Effector memory CD8-positive, alpha-beta T cell (primary cell): ENCODE measurements around the gene XYLT1.

Source experiments
- ATAC-seq: fragments of 150-1000 bp; cut with Tn5 transposase; replicated peaks from 2 replicates; pipeline ENCODE4 v1.10.0; 2021; ENCODE audit warnings: mild to moderate bottlenecking, moderate library complexity
- DNase-seq, 3 experiments: peaks; one replicate each; pipeline ENCODE4 v3.0.0; 2021
- H3K27ac Mint-ChIP-seq, 2 donors: one replicate each; pipeline ENCODE4 v1.8.0; 2022; ENCODE audit warnings: mild to moderate bottlenecking in 2 of 2, mixed read lengths in 2 of 2, moderate library complexity in 2 of 2
- H3K27me3 Mint-ChIP-seq, 2 donors: one replicate each; pipeline ENCODE4 v1.8.0; 2022; ENCODE audit warnings: mixed read lengths in 2 of 2
- H3K36me3 Mint-ChIP-seq: one replicate; pipeline ENCODE4 v1.8.0; 2022; ENCODE audit warnings: mild to moderate bottlenecking, moderate library complexity, mixed read lengths; ENCODE audit not compliant: insufficient read depth
- H3K4me1 Mint-ChIP-seq, 2 donors: one replicate each; pipeline ENCODE4 v1.8.0; 2022; ENCODE audit warnings: low read depth in 2 of 2, mixed read lengths in 2 of 2
- H3K4me3 Mint-ChIP-seq, 2 donors: one replicate each; pipeline ENCODE4 v1.8.0; 2022; ENCODE audit warnings: mild to moderate bottlenecking in 2 of 2, mixed read lengths in 2 of 2, moderate library complexity in 2 of 2
- H3K9me3 Mint-ChIP-seq, 2 donors: one replicate each; pipeline ENCODE4 v1.8.0; 2022; ENCODE audit warnings: mixed read lengths in 2 of 2

The XYLT1 gene

GRCh38 chr16:17327664-17328335 is 143.0 kb downstream of the XYLT1 start:
- H3K27ac Mint-ChIP-seq = no peak overlapping the region
- no peak overlapping the region for H3K4me3 Mint-ChIP-seq
- no peak for ATAC-seq
- H3K27me3 Mint-ChIP-seq = no peaks in the 10 kb centered on the region
- no peaks in the 10 kb centered on the region for H3K9me3 Mint-ChIP-seq
- H3K4me1 Mint-ChIP-seq = peaks cover 13 to 28% of the 10 kb centered on the region in 2 donors
- H3K36me3 Mint-ChIP-seq = no peaks in the 10 kb centered on the region
- no peak for DNase-seq

GRCh38 chr16:17325476-17326143 is 145.2 kb downstream of the XYLT1 start:
- no peaks in the 10 kb centered on the region for H3K27me3 Mint-ChIP-seq
- no peak overlapping the region for H3K4me3 Mint-ChIP-seq
- peaks cover 17 to 33% of the 10 kb centered on the region in 2 donors for H3K4me1 Mint-ChIP-seq
- no peaks in the 10 kb centered on the region for H3K36me3 Mint-ChIP-seq
- DNase-seq = no peak
- peak overlapping the region in 1 of 2 donors; percentile 71 for H3K27ac Mint-ChIP-seq
- no peak for ATAC-seq
- no peaks in the 10 kb centered on the region for H3K9me3 Mint-ChIP-seq

GRCh38 chr16:17324451-17324850 is 146.3 kb downstream of the XYLT1 start:
- Mint-ChIP-seq H3K9me3 (no peaks in the 10 kb centered on the region), H3K4me1 (peaks cover 16 to 31% of the 10 kb centered on the region in 2 donors), H3K27ac (no peak overlapping the region), H3K27me3 (no peaks in the 10 kb centered on the region), H3K4me3 (no peak overlapping the region), H3K36me3 (no peaks in the 10 kb centered on the region)
- DNase-seq (no peak), ATAC-seq (no peak)

GRCh38 chr16:17323171-17323570 is 147.6 kb downstream of the XYLT1 start:
- Mint-ChIP-seq H3K27me3 (no peaks in the 10 kb centered on the region), H3K27ac (peak overlapping the region in 1 of 2 donors; percentile 38), H3K4me1 (peaks cover 9 to 33% of the 10 kb centered on the region in 2 donors), H3K4me3 (no peak overlapping the region), H3K36me3 (no peaks in the 10 kb centered on the region), H3K9me3 (no peaks in the 10 kb centered on the region)
- DNase-seq (no peak), ATAC-seq (no peak)

GRCh38 chr16:17321824-17322223 is 148.9 kb downstream of the XYLT1 start:
- Mint-ChIP-seq H3K27me3 (no peaks in the 10 kb centered on the region), H3K9me3 (no peaks in the 10 kb centered on the region), H3K27ac (no peak overlapping the region), H3K4me3 (no peak overlapping the region), H3K36me3 (no peaks in the 10 kb centered on the region), H3K4me1 (peaks cover 13 to 34% of the 10 kb centered on the region in 2 donors)
- DNase-seq = no peak
- no peak for ATAC-seq

- no peak overlapping the region for H3K4me3 Mint-ChIP-seq
- H3K36me3 Mint-ChIP-seq = no peaks in the 10 kb centered on the region
- DNase-seq (no peak), ATAC-seq (no peak)
- H3K9me3 Mint-ChIP-seq = no peaks in the 10 kb centered on the region
- no peak overlapping the region for H3K27ac Mint-ChIP-seq
- H3K27me3 Mint-ChIP-seq = no peaks in the 10 kb centered on the region
- peaks cover 13 to 33% of the 10 kb centered on the region in 2 donors for H3K4me1 Mint-ChIP-seq
These were observed 150.8 kb downstream of the XYLT1 start for GRCh38 chr16:17320009-17320408.

GRCh38 chr16:17318238-17318637 is 152.5 kb downstream of the XYLT1 start:
- Mint-ChIP-seq H3K36me3 (no peaks in the 10 kb centered on the region), H3K4me1 (peaks cover 14 to 32% of the 10 kb centered on the region in 2 donors), H3K4me3 (no peak overlapping the region), H3K27me3 (no peaks in the 10 kb centered on the region), H3K27ac (peak overlapping the region; percentile 3 to 45), H3K9me3 (no peaks in the 10 kb centered on the region)
- no peak for DNase-seq
- ATAC-seq = no peak

- DNase-seq = no peak
- Mint-ChIP-seq H3K27ac (no peak overlapping the region), H3K27me3 (no peaks in the 10 kb centered on the region), H3K4me3 (no peak overlapping the region), H3K4me1 (peaks cover 15 to 27% of the 10 kb centered on the region in 2 donors), H3K9me3 (no peaks in the 10 kb centered on the region), H3K36me3 (no peaks in the 10 kb centered on the region)
- ATAC-seq = no peak
These were observed 154.8 kb downstream of the XYLT1 start for GRCh38 chr16:17316005-17316404.

GRCh38 chr16:17313793-17314547 is 156.8 kb downstream of the XYLT1 start:
- Mint-ChIP-seq H3K27me3 (no peaks in the 10 kb centered on the region), H3K27ac (peak overlapping the region; percentile 47 to 55), H3K4me1 (peaks cover 18 to 23% of the 10 kb centered on the region in 2 donors), H3K4me3 (no peak overlapping the region), H3K9me3 (no peaks in the 10 kb centered on the region), H3K36me3 (no peaks in the 10 kb centered on the region)
- no peak for ATAC-seq
- no peak for DNase-seq

- H3K9me3 Mint-ChIP-seq = no peaks in the 10 kb centered on the region
These were observed 157.6 kb downstream of the XYLT1 start for GRCh38 chr16:17313085-17313611.

GRCh38 chr16:17312094-17312710 is 158.6 kb downstream of the XYLT1 start:
- H3K9me3 Mint-ChIP-seq = no peaks in the 10 kb centered on the region
- H3K4me3 Mint-ChIP-seq = peak overlapping the region in 1 of 2 donors; percentile 15
- ATAC-seq (peak; percentile 54), DNase-seq (no peak)
- peaks cover 1% of the 10 kb centered on the region for H3K36me3 Mint-ChIP-seq
- no peaks in the 10 kb centered on the region for H3K27me3 Mint-ChIP-seq
- H3K27ac Mint-ChIP-seq = peak overlapping the region; percentile 66 to 91
- H3K4me1 Mint-ChIP-seq = peaks cover 11 to 18% of the 10 kb centered on the region in 2 donors

More at GRCh38 chr16:17313085-17313611, 157.6 kb downstream of the XYLT1 start:
- Mint-ChIP-seq H3K4me1 (peaks cover 18 to 22% of the 10 kb centered on the region in 2 donors), H3K36me3 (no peaks in the 10 kb centered on the region), H3K27me3 (no peaks in the 10 kb centered on the region), H3K4me3 (no peak overlapping the region), H3K27ac (peak overlapping the region; percentile 47 to 55)
- no peak for ATAC-seq
- DNase-seq = no peak

GRCh38 chr16:17311333-17312093 is 159.2 kb downstream of the XYLT1 start:
- peak overlapping the region; percentile 66 to 91 for H3K27ac Mint-ChIP-seq
- no peaks in the 10 kb centered on the region for H3K27me3 Mint-ChIP-seq
- H3K4me1 Mint-ChIP-seq = peaks cover 11 to 18% of the 10 kb centered on the region in 2 donors
- DNase-seq (no peak), ATAC-seq (no peak)
- H3K4me3 Mint-ChIP-seq = peak overlapping the region in 1 of 2 donors; percentile 15
- H3K36me3 Mint-ChIP-seq = peaks cover 3% of the 10 kb centered on the region
- no peaks in the 10 kb centered on the region for H3K9me3 Mint-ChIP-seq
